OCI-M2 (cell line): ENCODE measurements around the gene LIFR.

Experiments used
- DNase-seq: peaks from one replicate; lab custom pipeline; 2025; ENCODE audit not compliant: unreplicated experiment; lab: John Stamatoyannopoulos, UW

LIFR gene

GRCh38 chr5:38445374-38446028 is 110.9 kb downstream of the LIFR start:
- DNase-seq = no peak

- DNase-seq = no peak
These were observed 113.1 kb downstream of the LIFR start for GRCh38 chr5:38443390-38443789.

DNA sequence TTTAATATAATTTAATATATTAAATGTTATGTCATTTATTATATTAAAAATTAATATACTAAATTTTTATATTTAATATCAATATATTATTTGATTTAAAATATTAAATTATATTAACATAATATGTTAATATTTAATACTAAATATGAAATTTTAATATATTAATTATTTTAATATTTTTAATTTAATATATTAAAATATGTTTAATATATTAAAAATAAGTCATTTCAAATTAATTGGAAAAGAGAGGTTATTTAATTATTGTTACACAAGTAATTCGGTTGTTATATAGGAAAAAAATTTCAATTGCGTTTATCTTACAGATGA is 114.2 kb downstream of the LIFR start:
- DNase-seq = no peak

- DNase-seq = peak; percentile 18
These were observed 114.8 kb downstream of the LIFR start for GRCh38 chr5:38441453-38442246.

- no peak for DNase-seq
These were observed 117.7 kb downstream of the LIFR start for GRCh38 chr5:38438757-38439156.

DNA sequence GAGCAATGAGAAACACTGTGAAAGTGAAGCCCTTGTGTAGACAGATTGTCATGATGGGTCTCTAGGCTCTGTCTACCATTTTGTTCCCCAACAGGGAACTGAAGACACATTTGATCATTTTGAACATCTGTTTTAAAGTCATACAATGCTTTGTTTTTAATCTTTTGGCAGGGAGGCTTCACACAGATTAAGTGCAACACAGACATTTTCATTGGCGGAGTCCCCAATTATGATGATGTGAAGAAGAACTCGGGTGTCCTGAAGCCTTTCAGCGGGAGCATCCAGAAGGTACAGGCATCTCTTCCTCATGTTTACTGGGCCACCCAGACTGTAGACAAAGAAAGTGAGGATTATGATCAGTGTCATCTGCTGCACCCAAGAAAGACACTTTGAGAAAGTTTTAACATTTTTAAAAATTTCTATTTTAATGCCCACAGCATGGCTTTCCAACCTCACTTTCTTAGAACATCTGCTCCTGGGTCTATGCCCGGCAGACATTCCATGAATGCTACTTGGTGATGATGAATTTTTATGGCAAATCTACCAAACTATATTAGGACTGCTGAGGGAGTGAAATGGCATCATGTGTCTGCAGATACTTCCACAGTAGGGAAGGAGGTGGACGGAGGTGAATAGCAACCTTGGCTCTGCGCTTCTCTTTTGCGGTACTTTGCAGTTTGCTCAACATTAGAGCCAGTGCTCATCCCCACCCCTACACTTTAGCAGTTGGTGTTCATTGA is 121.3 kb downstream of the LIFR start:
- no peak for DNase-seq

DNA sequence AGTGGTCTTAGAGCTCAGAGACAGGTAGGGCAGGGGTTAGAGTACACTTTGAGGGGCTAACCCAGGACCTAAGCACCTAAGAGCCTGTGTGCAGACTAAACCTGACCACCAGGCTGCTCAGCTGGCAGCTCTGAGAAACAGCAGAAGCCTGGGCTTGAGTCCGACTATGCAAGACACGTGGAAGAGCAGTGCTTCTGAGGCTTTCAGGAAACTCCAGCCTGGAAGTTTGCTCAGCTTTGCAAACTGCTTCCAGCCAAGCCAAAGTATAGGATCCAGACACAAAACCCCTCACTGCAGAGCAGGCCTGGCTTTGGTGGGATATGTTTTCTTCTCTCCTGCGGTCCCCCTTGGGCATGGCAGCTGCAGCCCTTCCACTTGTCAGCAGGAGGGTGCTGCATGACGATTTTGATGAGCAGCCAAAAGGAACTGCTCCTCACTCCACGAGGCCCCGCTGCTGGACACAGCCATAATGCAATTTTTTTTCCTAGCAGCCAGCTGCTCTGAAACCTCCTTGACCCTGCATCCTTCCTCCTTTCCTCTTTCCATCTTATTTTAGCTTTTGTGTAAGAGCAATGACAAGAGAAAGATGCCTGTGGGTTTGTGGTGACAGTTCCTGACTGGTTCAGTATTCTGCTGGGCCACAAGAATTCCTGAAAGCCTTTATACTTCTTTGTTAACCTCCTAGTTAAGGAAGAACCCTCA is 123.1 kb downstream of the LIFR start:
- DNase-seq = no peak

DNA sequence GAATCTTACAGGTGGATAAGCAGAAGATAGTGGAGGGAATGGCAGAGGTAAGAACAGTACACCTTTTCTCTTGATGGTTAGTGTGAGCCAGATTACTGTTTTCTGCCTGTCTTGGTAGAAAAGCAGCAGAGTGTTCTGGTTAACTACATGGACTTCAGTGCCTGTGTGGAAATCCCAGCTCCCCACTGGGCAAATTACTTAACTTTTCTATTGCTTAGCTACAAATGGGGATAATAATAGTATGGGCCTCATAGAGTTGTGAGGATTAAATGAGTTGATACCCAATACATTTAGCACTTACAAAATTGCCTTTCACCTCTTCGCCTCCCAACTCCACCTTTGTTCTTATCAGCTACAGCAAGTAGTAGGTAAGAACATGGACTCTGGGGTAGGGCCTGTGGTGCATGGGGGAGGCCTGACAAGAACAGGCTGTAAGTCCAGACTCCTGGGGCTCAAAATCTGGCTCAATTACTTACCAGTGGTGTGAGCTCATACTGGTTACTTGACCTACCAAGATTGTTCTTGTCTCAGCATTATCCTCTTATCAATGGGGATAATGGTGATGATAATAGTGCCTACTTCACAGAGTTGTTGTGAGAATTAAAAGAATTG is 125.1 kb downstream of the LIFR start:
- no peak for DNase-seq

DNA sequence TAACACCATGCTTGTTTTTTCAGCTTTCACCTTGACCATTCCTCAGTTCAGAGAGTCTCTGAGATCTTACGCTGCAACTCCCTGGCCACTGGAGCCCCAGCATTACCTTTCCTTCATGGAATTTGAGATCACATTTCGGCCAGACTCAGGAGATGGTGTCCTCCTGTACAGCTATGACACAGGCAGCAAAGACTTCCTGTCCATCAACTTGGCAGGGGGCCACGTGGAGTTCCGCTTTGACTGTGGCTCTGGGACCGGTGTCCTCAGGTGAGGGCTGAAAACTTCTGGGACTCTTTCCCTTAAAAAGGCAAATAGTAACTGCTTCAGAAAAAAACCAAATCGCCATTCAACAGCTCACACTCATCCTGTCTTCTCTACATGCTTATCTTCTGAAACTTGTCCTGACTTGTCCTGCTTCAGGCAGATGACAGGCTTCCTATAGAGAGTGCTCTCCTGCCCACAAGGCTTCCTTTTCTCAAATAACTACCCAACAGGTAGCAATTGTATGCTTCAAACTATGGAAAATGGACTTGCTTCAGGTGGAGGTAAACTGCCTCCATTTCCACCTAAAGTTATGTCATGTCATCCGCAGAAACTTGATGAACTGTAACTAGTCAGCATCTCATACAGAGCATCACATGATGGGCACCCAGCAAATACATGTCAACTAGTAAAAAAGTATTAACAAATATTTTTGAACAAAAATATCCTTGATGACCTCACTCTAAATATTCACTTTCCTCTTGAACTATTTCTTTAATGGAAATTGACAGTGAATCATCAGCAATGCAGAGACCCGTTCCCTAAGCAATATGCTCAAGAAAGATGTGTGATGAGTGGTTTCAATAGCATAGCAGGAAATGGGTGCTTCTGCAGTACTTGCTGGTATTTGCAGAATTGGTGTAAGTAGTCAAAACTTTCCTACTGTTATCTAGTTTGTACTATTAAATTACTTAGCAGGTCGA is 129.2 kb downstream of the LIFR start:
- no peak for DNase-seq

DNA sequence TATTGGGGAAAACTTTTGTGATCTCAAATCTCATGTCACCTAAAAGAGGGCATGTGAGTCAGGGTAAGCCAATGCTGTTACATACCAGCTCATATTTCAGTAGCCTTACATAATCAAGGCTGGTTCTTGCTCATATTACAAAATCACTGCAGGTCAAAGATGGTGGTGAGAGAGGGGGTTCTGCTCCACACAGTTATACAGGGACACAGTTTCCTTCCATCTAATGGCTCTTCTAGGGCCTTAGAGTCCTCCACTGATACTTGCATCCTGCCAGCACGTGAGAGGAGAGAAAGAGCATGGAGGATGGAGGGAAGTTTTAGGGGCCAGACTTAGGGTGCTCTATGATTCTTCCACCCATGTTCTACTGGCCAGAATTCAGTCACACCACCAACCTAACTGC is 130.0 kb downstream of the LIFR start:
- no peak for DNase-seq
